Tibial nerve (tissue), 4 donors: Measurements from ENCODE around the gene LYPD6. TPM values are rescaled to one million over a fixed set of nuclear protein-coding genes. Genes with fewer than 3 reads are reported as not detected.

Source experiments
- DNase-seq, 2 donors: peaks; one replicate each; pipeline ENCODE4 v3.0.0-alpha.2; 2019; ENCODE audit warnings: low spot score in 2 of 2
- H3K27ac ChIP-seq, 4 donors: fragments of 200-600 bp; sonication (generic) in 3 of 4; one replicate each; pipeline ENCODE4 v1.5.1; 2017 to 2019; ENCODE audit warnings: mild to moderate bottlenecking in 1 of 4
- H3K27me3 ChIP-seq, 2 donors: fragments of 200-600 bp; sonication (generic) in 1 of 2; one replicate each; pipeline versions ENCODE4 v1.5.1 to v1.6.0; 2017 to 2019
- H3K36me3 ChIP-seq, 3 donors: fragments of 200-600 bp; sonication (generic); one replicate each; pipeline ENCODE4 v1.5.1; 2018 to 2019
- H3K4me1 ChIP-seq, 4 donors: fragments of 200-600 bp; sonication (generic) in 3 of 4; one replicate each; pipeline ENCODE4 v1.5.1; 2017 to 2019
- H3K4me3 ChIP-seq, 4 donors: fragments of 200-600 bp; sonication (generic) in 3 of 4; one replicate each; pipeline ENCODE4 v1.5.1; 2017 to 2019; ENCODE audit warnings: mild to moderate bottlenecking in 1 of 4, moderate library complexity in 1 of 4
- H3K9me3 ChIP-seq, 4 donors: fragments of 200-600 bp; sonication (generic) in 3 of 4; one replicate each; pipeline ENCODE4 v1.5.1; 2017 to 2019
- EP300 ChIP-seq, 2 donors: sonication (generic); formaldehyde crosslinking; IDR thresholded peaks; one replicate each; pipeline ENCODE4 v1.6.1; 2017; ENCODE audit warnings: antibody characterized with exemption in 2 of 2, mild to moderate bottlenecking in 1 of 2
- POLR2A ChIP-seq, 2 donors: fragments of 450-650 bp; IDR thresholded peaks; one replicate each; pipeline ENCODE4 v1.6.1; 2017; ENCODE audit warnings: antibody characterized with exemption in 2 of 2, mild to moderate bottlenecking in 2 of 2, moderate library complexity in 2 of 2
- WGBS, 2 donors: methylation state at CpG; one replicate each; pipeline ENCODE4 v1.1.5; 2018; 5-methylcytosine and 5-hydroxymethylcytosine counted together
- total RNA-seq, 4 donors: library from RNA; depleted of rRNA; stranded (reverse); fragments of >200 nt; gene quantifications; one replicate each; pipeline ENCODE4 v1.1.0, GENCODE V29; 2016
- TF ChIP-seq, protein P1 (sequence below), 5 experiments: fragments of 200-600 bp in 3 of 5; fragments of 450-650 bp in 2 of 5; sonication (generic) in 3 of 5; IDR thresholded peaks; one replicate each; pipeline ENCODE4 v1.5.1; 2016 to 2019; ENCODE audit warnings: antibody characterized with exemption in 5 of 5, mild to moderate bottlenecking in 3 of 5, moderate library complexity in 2 of 5

The LYPD6 gene
- total RNA-seq, 4 donors from 2014 or later: 2.4 to 10.7 (median 8.2) TPM

DNA sequence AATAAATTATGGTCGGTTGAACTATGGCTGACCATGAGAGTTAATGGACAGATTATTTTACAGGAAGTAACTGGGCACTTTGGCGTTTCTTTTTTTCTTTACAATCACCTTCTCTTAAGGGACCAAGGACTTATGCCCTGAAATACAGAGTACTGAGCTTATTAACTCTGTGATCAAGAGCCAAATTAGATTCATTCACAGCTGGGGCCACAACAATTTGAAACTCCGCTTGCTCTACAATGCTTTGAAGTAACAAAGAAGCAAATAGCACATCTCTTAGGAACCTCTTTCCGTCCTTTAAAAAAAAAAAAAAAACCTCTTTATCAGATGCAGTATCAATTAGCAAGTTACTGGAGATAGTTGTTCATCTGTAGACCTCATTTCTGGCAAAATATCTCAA, 112.0 kb downstream of the LYPD6 start:
- DNase-seq: no peak
- 53 to 69% methylated on average over 4 of the region's 4 CpGs for WGBS, 2 donors
- no peaks in the 10 kb centered on the region for H3K4me1 ChIP-seq
- no peak overlapping the region for H3K27ac ChIP-seq
- TF ChIP-seq POLR2A (IDR thresholded peaks at IDR 0.05) (no peak), EP300 (IDR thresholded peaks at IDR 0.05) (no peak)
- TF ChIP-seq, protein P1, sequence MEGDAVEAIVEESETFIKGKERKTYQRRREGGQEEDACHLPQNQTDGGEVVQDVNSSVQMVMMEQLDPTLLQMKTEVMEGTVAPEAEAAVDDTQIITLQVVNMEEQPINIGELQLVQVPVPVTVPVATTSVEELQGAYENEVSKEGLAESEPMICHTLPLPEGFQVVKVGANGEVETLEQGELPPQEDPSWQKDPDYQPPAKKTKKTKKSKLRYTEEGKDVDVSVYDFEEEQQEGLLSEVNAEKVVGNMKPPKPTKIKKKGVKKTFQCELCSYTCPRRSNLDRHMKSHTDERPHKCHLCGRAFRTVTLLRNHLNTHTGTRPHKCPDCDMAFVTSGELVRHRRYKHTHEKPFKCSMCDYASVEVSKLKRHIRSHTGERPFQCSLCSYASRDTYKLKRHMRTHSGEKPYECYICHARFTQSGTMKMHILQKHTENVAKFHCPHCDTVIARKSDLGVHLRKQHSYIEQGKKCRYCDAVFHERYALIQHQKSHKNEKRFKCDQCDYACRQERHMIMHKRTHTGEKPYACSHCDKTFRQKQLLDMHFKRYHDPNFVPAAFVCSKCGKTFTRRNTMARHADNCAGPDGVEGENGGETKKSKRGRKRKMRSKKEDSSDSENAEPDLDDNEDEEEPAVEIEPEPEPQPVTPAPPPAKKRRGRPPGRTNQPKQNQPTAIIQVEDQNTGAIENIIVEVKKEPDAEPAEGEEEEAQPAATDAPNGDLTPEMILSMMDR (IDR thresholded peaks at IDR 0.05): no peak
- H3K9me3 ChIP-seq: no peaks in the 10 kb centered on the region
- H3K36me3 ChIP-seq: no peaks in the 10 kb centered on the region
- no peak overlapping the region for H3K4me3 ChIP-seq
- no peaks in the 10 kb centered on the region for H3K27me3 ChIP-seq

DNA sequence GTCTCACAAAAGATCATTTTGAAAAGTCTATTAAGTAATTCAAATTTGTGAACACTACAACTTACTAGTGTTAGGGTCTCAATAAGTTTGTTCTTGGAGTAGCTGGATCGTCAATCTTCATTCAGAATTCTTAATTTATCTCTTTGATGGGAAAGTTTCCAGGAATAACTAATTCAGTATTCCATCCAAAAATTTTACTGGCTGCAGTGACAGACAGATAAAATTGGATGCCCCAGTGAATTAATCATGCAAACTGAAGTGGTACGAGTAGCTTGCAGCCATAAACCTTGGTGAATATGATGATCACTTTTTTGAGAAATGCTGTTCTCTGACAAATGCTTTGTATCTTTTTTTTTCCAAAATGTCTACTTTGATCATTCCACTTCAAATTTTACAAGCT, 112.8 kb downstream of the LYPD6 start:
- Histone ChIP-seq H3K4me3 (no peak overlapping the region), H3K36me3 (no peaks in the 10 kb centered on the region), H3K4me1 (no peaks in the 10 kb centered on the region), H3K27ac (no peak overlapping the region), H3K27me3 (no peaks in the 10 kb centered on the region), H3K9me3 (no peaks in the 10 kb centered on the region)
- TF ChIP-seq EP300 (IDR thresholded peaks at IDR 0.05) (no peak), POLR2A (IDR thresholded peaks at IDR 0.05) (no peak)
- DNase-seq: no peak
- WGBS, 2 donors: 37 to 44% methylated on average over 2 of the region's 2 CpGs

DNA sequence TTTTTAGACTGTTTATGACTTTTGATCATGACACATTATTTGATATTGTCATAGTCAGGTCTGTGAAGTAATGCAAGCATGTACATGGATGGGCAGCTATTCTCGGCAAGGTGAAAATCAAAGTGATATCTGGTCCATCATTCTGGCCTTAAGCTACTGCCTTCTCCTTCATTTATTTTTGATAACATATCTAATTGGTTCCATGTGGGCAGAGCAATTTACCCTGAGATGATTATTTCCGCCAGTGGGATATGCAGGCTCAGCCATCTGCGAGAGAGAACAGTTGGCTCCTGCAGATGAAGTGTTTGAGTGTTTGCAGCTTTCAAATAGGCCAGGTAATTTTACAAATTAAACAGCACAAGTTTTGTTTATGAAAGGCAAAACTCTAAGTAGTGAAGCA, 116.4 kb downstream of the LYPD6 start:
- 90 to 92% methylated on average over 3 of the region's 3 CpGs for WGBS, 2 donors
- no peaks in the 10 kb centered on the region for H3K36me3 ChIP-seq
- H3K27me3 ChIP-seq: no peaks in the 10 kb centered on the region
- H3K4me3 ChIP-seq: no peak overlapping the region
- H3K4me1 ChIP-seq: peaks cover 0 to 3% (median 0%) of the 10 kb centered on the region in 4 donors
- no peak overlapping the region for H3K27ac ChIP-seq
- no peak for DNase-seq
- TF ChIP-seq, protein P1 (IDR thresholded peaks at IDR 0.05): no peak
- TF ChIP-seq EP300 (IDR thresholded peaks at IDR 0.05): no peak
- TF ChIP-seq POLR2A (IDR thresholded peaks at IDR 0.05): no peak
- H3K9me3 ChIP-seq: no peaks in the 10 kb centered on the region

DNA sequence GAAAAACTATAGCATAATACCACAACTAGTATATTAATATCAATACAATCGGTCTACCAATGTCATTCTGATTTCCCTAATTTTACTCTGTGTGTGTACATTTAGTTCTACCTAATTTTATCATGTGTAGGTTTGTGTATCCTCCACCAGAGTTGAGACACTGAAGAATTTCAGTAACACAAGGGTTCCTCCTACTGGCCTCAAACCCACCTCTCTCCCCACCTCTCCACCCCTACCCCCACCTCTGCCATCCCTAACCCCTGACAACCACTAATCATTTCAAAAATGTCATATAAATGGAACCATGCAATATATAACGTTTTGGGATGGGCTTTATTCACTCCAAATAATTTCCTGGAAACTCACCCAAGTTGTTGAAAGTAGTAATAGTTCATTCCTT, 117.9 kb downstream of the LYPD6 start:
- Histone ChIP-seq H3K4me3 (no peak overlapping the region), H3K9me3 (no peaks in the 10 kb centered on the region), H3K27ac (no peak overlapping the region), H3K36me3 (no peaks in the 10 kb centered on the region), H3K27me3 (no peaks in the 10 kb centered on the region), H3K4me1 (peaks cover 0 to 3% (median 0%) of the 10 kb centered on the region in 4 donors)
- WGBS, 2 donors: 65 to 76% methylated on average over 2 of the region's 2 CpGs
- DNase-seq: no peak
- TF ChIP-seq, protein P1 (IDR thresholded peaks at IDR 0.05): no peak
- no peak for TF ChIP-seq EP300 (IDR thresholded peaks at IDR 0.05)
- no peak for TF ChIP-seq POLR2A (IDR thresholded peaks at IDR 0.05)

DNA sequence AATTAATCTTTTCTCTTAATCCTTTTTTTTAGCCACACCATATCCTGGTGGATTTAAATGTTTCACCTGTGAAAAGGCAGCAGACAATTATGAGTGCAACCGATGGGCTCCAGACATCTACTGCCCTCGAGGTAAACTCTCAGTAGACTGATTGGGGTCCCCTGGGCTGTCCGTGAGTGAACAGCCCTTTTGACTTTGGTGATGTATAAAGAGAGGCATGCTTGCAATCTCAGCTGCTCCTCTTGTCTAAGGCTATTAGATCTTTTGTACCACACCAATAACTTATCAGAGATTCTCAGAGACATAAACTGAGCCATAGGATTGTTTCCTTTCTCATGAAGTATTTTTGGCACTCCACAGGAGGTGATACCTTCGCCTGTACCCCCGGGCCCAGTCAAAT, 118.6 kb downstream of the LYPD6 start:
- 46 to 48% methylated on average over 5 of the region's 5 CpGs for WGBS, 2 donors
- no peak for DNase-seq

More for the DNA sequence above, 118.6 kb downstream of the LYPD6 start:
- Histone ChIP-seq H3K36me3 (no peaks in the 10 kb centered on the region), H3K27me3 (no peaks in the 10 kb centered on the region), H3K9me3 (no peaks in the 10 kb centered on the region), H3K27ac (no peak overlapping the region), H3K4me3 (no peak overlapping the region), H3K4me1 (peaks cover 0 to 3% (median 0%) of the 10 kb centered on the region in 4 donors)
- TF ChIP-seq POLR2A (IDR thresholded peaks at IDR 0.05) (no peak), EP300 (IDR thresholded peaks at IDR 0.05) (no peak)
- TF ChIP-seq, protein P1 (IDR thresholded peaks at IDR 0.05): no peak
